ENCODE data around the gene CYP1A2. TPM values are rescaled to one million over a fixed set of nuclear protein-coding genes. Genes with fewer than 3 reads are reported as not detected.

The CYP1A2 gene
- total RNA-seq, 1 experiment from 2014 or later: not detected

DNA sequence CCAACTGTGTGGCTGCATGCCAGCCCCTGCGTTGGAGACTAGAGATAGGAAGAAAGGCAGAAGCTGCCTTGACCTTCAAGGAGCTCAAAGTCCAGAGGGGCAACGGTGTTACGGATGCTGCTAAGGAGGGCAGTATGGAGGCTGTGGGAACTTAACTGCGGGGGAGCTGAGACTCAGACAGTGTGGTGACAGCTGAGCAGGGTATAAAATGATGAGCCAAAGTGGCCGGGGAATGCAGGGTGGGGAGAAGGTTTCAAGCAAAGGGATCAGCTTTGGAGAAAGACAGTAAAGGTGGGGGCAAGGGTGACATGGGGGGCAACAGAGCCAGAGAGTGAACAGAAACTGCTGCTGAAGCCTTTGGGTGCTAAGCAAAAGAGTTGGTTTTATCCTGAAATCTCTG, 6.2 kb upstream of the CYP1A2 start:
- intact Hi-C loops (cut with micrococcal nuclease): no loop called here
- H3K4me1 Mint-ChIP-seq (ENCODE audit: insufficient read depth, unreplicated experiment): no peaks in the 10 kb centered on the region
- H3K36me3 Mint-ChIP-seq (ENCODE audit: insufficient read depth, unreplicated experiment): no peaks in the 10 kb centered on the region
- H3K9me3 Mint-ChIP-seq (ENCODE audit: unreplicated experiment): peaks cover 7% of the 10 kb centered on the region
- DNase-seq (ENCODE audit: unreplicated experiment): no peak
- no peak overlapping the region for H3K4me3 Mint-ChIP-seq (ENCODE audit: unreplicated experiment)
- TF ChIP-seq, protein P1, sequence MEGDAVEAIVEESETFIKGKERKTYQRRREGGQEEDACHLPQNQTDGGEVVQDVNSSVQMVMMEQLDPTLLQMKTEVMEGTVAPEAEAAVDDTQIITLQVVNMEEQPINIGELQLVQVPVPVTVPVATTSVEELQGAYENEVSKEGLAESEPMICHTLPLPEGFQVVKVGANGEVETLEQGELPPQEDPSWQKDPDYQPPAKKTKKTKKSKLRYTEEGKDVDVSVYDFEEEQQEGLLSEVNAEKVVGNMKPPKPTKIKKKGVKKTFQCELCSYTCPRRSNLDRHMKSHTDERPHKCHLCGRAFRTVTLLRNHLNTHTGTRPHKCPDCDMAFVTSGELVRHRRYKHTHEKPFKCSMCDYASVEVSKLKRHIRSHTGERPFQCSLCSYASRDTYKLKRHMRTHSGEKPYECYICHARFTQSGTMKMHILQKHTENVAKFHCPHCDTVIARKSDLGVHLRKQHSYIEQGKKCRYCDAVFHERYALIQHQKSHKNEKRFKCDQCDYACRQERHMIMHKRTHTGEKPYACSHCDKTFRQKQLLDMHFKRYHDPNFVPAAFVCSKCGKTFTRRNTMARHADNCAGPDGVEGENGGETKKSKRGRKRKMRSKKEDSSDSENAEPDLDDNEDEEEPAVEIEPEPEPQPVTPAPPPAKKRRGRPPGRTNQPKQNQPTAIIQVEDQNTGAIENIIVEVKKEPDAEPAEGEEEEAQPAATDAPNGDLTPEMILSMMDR (IDR thresholded peaks at IDR 0.05; ENCODE audit: unreplicated experiment): no peak
- POLR2A ChIA-PET: no interaction called here
- H3K27me3 Mint-ChIP-seq (ENCODE audit: insufficient read depth, unreplicated experiment): peaks cover 22% of the 10 kb centered on the region
- H3K27ac Mint-ChIP-seq (ENCODE audit: low read depth, unreplicated experiment): no peak overlapping the region
- BruUV-seq (replicated peaks): no TSS peak
- CTCF ChIA-PET: no interaction called here

DNA sequence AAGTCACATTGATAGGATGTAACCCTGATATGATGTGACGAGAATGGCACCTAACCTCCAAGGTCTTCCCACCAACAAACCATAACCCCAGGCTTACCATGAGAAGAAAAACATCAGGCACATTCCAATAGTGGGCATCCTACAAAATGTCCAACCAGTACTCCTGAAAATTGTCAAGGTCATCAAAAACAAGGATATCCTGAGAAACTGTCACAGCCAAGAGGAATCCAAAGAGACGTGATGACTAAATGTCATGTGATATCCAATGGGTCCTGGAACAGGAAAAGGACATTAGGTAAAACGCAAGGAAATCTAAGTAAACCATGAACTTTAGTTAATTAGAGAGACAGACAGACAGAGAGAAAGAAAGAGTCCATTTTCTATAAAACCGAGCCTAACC, 2.3 kb upstream of the CYP1A2 start:
- H3K27ac Mint-ChIP-seq (ENCODE audit: low read depth, unreplicated experiment): no peak overlapping the region
- CTCF ChIA-PET: no interaction called here
- no TSS peak for BruUV-seq (replicated peaks)
- peaks cover 12% of the 10 kb centered on the region for H3K27me3 Mint-ChIP-seq (ENCODE audit: insufficient read depth, unreplicated experiment)
- no peaks in the 10 kb centered on the region for H3K36me3 Mint-ChIP-seq (ENCODE audit: insufficient read depth, unreplicated experiment)
- H3K9me3 Mint-ChIP-seq (ENCODE audit: unreplicated experiment): peaks cover 7% of the 10 kb centered on the region
- POLR2A ChIA-PET: no interaction called here
- no peaks in the 10 kb centered on the region for H3K4me1 Mint-ChIP-seq (ENCODE audit: insufficient read depth, unreplicated experiment)
- no peak overlapping the region for H3K4me3 Mint-ChIP-seq (ENCODE audit: unreplicated experiment)
- intact Hi-C loops (cut with micrococcal nuclease): no loop called here
- TF ChIP-seq, protein P1 (IDR thresholded peaks at IDR 0.05; ENCODE audit: unreplicated experiment): no peak
- no peak for DNase-seq (ENCODE audit: unreplicated experiment)

DNA sequence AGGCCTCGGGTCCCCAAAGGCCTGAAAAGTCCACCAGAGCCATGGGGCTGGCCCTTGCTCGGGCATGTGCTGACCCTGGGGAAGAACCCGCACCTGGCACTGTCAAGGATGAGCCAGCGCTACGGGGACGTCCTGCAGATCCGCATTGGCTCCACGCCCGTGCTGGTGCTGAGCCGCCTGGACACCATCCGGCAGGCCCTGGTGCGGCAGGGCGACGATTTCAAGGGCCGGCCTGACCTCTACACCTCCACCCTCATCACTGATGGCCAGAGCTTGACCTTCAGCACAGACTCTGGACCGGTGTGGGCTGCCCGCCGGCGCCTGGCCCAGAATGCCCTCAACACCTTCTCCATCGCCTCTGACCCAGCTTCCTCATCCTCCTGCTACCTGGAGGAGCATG, 1.2 kb downstream of the CYP1A2 start:
- ChIA-PET CTCF (interaction anchor here (0.6 to 1.4 kb wide), 3 partner anchors 18 to 347 kb away, joined by 3 to 4 read pairs (median 3); no protein-coding TSS in a partner anchor), POLR2A (no interaction called here)
- no TSS peak for BruUV-seq (replicated peaks)
- TF ChIP-seq, protein P1 (IDR thresholded peaks at IDR 0.05; ENCODE audit: unreplicated experiment): no peak
- H3K27ac Mint-ChIP-seq (ENCODE audit: low read depth, unreplicated experiment): no peak overlapping the region
- H3K27me3 Mint-ChIP-seq (ENCODE audit: insufficient read depth, unreplicated experiment): no peaks in the 10 kb centered on the region
- intact Hi-C loops (cut with micrococcal nuclease): no loop called here
- no peaks in the 10 kb centered on the region for H3K9me3 Mint-ChIP-seq (ENCODE audit: unreplicated experiment)
- peaks cover 6% of the 10 kb centered on the region for H3K4me1 Mint-ChIP-seq (ENCODE audit: insufficient read depth, unreplicated experiment)
- H3K36me3 Mint-ChIP-seq (ENCODE audit: insufficient read depth, unreplicated experiment): no peaks in the 10 kb centered on the region
- H3K4me3 Mint-ChIP-seq (ENCODE audit: unreplicated experiment): no peak overlapping the region
- DNase-seq (ENCODE audit: unreplicated experiment): no peak

DNA sequence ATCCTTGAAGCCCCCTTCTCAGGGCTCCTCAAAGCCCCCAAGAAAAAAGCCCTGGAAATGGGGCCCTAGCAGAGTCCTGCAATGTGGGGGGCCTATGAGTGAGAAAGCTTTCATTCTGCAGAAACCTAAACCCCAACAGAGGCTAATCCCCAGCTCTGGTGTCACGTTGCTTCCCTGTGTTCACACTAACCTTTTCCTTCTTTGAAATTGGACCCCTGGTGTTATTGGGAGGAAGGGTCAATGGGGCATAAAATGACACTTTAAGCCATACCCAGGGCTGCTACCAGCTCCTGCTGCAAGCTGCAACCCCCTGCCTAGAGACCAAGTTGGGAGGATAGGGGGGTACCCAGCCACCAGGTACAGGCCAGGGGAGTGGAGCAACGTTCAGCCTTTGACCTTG, 2.1 kb downstream of the CYP1A2 start:
- no TSS peak for BruUV-seq (replicated peaks)
- ChIA-PET CTCF (no interaction called here), POLR2A (no interaction called here)
- intact Hi-C loops (cut with micrococcal nuclease): no loop called here
- Mint-ChIP-seq H3K27me3 (ENCODE audit: insufficient read depth, unreplicated experiment) (no peaks in the 10 kb centered on the region), H3K4me3 (ENCODE audit: unreplicated experiment) (no peak overlapping the region), H3K9me3 (ENCODE audit: unreplicated experiment) (no peaks in the 10 kb centered on the region), H3K27ac (ENCODE audit: low read depth, unreplicated experiment) (no peak overlapping the region), H3K4me1 (ENCODE audit: insufficient read depth, unreplicated experiment) (peaks cover 6% of the 10 kb centered on the region), H3K36me3 (ENCODE audit: insufficient read depth, unreplicated experiment) (no peaks in the 10 kb centered on the region)
- TF ChIP-seq, protein P1 (IDR thresholded peaks at IDR 0.05; ENCODE audit: unreplicated experiment): no peak
- DNase-seq (ENCODE audit: unreplicated experiment): no peak
